Measurements from ENCODE around the gene CNDP1. TPM values are rescaled to one million over a fixed set of nuclear protein-coding genes. Genes with fewer than 3 reads are reported as not detected.

CNDP1 gene
- polyA plus RNA-seq, 1 experiment = not detected

DNA sequence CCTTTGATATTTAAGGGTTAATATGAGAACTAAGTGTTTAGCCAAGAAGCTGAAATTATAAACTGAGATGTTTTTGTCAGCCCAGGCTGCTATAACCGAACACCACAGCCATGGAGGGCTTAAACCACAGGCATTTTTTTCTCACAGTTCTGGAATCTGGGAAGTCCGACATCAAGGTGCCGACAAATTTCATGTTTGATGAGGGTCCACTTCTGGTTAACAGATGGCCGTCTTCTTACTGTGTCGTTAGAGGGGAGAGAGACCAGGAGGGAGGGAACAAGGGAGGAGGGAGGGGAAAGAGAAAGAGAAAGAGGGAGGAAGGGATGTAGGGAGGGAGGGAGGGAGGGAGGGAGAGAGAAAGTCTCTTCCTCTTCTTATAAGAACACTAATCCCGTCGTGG lies 44.6 kb upstream of the CNDP1 start:
- POLR2A ChIA-PET = no interaction called here
- DNase-seq (ENCODE audit: low read depth) = no peak
- CTCF ChIA-PET = no interaction called here
- H3K36me3 ChIP-seq (ENCODE audit: control insufficient read depth, insufficient read depth, low read length) = no peaks in the 10 kb centered on the region
- peaks cover 20% of the 10 kb centered on the region for H3K27me3 ChIP-seq (ENCODE audit: control insufficient read depth, insufficient read depth, low read length)
- H3K4me3 ChIP-seq (ENCODE audit: low read depth, low read length) = peak overlapping the region; percentile 27
- TF ChIP-seq CTCF (IDR thresholded peaks at IDR 0.05; ENCODE audit: insufficient read depth, low read depth, low read length) = no peak

GRCh38 chr18:74492259-74492658 lies 42.0 kb upstream of the CNDP1 start:
- no peak overlapping the region for H3K4me3 ChIP-seq (ENCODE audit: low read depth, low read length)
- no peak for DNase-seq (ENCODE audit: low read depth)
- TF ChIP-seq CTCF (IDR thresholded peaks at IDR 0.05; ENCODE audit: insufficient read depth, low read depth, low read length) = no peak
- no peaks in the 10 kb centered on the region for H3K36me3 ChIP-seq (ENCODE audit: control insufficient read depth, insufficient read depth, low read length)
- ChIA-PET CTCF (interaction anchor here (0.5 to 1.0 kb wide), 3 partner anchors 9 to 62 kb away, joined by 3 read pairs; no protein-coding TSS in a partner anchor), POLR2A (no interaction called here)
- H3K27me3 ChIP-seq (ENCODE audit: control insufficient read depth, insufficient read depth, low read length) = peaks cover 13% of the 10 kb centered on the region

DNA sequence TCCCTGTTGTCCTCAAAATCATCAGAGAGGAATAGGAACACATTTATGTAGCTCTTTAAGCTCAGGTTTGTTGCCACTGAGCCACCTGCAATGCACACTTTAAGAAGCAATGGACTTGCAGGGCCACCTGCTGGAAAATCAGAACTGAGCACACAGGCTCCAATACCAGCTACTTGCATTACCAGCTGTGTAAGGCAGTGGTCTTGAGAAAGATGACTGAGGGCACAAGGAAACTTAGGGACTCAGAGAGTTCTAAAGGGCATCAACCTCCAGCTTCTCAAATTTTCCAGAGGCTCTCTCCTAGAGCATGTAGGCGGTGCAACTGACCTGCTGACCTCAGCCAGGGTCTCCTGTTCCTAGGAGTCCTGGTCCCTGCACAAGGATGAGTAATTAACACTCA lies 40.6 kb upstream of the CNDP1 start:
- ChIA-PET POLR2A (no interaction called here), CTCF (interaction anchor here (1.1 to 3.0 kb wide), 5 partner anchors 15 to 298 kb away, joined by 3 to 24 read pairs (median 3); no protein-coding TSS in a partner anchor)

GRCh38 chr18:74494514-74494913 lies 39.8 kb upstream of the CNDP1 start:
- CTCF ChIA-PET = interaction anchor here (3.0 kb wide), 1 partner anchor 140 kb away, joined by 24 read pairs; no protein-coding TSS in a partner anchor
- POLR2A ChIA-PET = no interaction called here
- peaks cover 9% of the 10 kb centered on the region for H3K27me3 ChIP-seq (ENCODE audit: control insufficient read depth, insufficient read depth, low read length)
- TF ChIP-seq CTCF (IDR thresholded peaks at IDR 0.05; ENCODE audit: insufficient read depth, low read depth, low read length) = no peak
- H3K4me3 ChIP-seq (ENCODE audit: low read depth, low read length) = no peak overlapping the region
- H3K36me3 ChIP-seq (ENCODE audit: control insufficient read depth, insufficient read depth, low read length) = no peaks in the 10 kb centered on the region
- no peak for DNase-seq (ENCODE audit: low read depth)

More for the DNA sequence above, 40.6 kb upstream of the CNDP1 start:
- Histone ChIP-seq H3K27me3 (ENCODE audit: control insufficient read depth, insufficient read depth, low read length) (peaks cover 13% of the 10 kb centered on the region), H3K4me3 (ENCODE audit: low read depth, low read length) (no peak overlapping the region), H3K36me3 (ENCODE audit: control insufficient read depth, insufficient read depth, low read length) (no peaks in the 10 kb centered on the region)
- peak; percentile 45 for TF ChIP-seq CTCF (IDR thresholded peaks at IDR 0.05; ENCODE audit: insufficient read depth, low read depth, low read length)
- DNase-seq (ENCODE audit: low read depth) = no peak

DNA sequence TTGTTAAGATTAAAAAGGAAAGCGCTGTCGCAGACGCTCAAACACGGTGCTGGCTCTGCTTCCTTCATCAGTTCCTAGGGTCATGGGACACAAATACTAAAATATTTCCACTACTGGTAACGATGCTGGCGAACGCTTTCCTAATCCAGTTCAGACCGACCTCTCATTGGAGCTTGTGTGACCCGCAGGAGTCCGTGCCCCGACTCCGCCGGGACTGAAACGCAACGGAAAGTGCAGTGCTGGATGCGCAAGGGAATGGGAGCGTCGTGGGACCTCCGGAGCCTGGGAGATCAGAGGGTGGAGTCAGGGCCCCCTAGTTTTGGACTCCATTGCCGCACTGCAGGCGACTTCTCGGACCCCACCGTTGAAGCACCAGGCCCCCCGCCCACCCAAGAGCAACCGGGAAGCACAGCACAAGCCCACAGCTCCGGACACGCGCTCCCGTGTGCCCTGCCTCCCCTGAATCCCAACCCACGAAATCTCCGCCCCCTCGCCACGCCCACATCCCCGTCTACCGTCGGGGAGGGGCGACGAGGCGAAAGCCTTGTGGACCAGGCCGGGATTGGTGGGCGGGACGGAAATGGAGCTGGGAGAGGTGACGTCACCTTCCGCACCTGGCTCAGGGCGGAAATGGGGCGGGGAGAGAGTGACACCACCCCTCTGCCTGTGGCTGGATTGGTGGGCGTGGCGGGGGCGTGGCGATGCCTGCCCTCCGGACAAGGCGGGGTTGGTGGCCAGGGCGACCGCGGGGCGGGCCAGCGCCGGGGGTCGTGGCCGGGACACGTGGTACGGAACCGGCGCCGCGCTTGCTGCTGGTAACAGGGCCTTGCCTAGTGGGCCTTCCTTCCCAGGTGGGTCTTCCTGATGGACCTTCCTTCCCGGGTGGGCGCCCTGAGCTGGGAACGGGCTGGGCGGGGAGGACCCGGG lies 38.5 kb upstream of the CNDP1 start, which contains the start of gene CNDP2:
Gene CNDP2, plus strand, starts transcription at position 783 of the 927 bp plus-strand sequence. CDS start 3,611 bp downstream, outside the sequence.
- peak; percentile 92 for DNase-seq (ENCODE audit: low read depth)
- TF ChIP-seq CTCF (IDR thresholded peaks at IDR 0.05; ENCODE audit: insufficient read depth, low read depth, low read length) = no peak
- Histone ChIP-seq H3K27me3 (ENCODE audit: control insufficient read depth, insufficient read depth, low read length) (peaks cover 9% of the 10 kb centered on the region), H3K4me3 (ENCODE audit: low read depth, low read length) (peak within 1 kb of the TSS; percentile 85), H3K36me3 (ENCODE audit: control insufficient read depth, insufficient read depth, low read length) (no peaks in the 10 kb centered on the region)
- ChIA-PET CTCF (interaction anchor here (0.8 to 3.0 kb wide), 3 partner anchors 54 to 142 kb away, joined by 3 to 24 read pairs (median 6); no protein-coding TSS in a partner anchor), POLR2A (interaction anchor here (0.6 to 0.7 kb wide), 2 partner anchors 154 to 1770 kb away, joined by 3 read pairs; no protein-coding TSS in a partner anchor)
